ENCODE data around the gene KREMEN2. TPM values are rescaled to one million over a fixed set of nuclear protein-coding genes. Genes with fewer than 3 reads are reported as not detected.

The KREMEN2 gene
- total and polyA plus RNA-seq, 9 of the 15 experiments (the other 6 are each of a cell fraction or from before 2014, with no cell fraction given), result 0.04 to 7.7 (median 1.5) TPM; not detected in 1

DNA sequence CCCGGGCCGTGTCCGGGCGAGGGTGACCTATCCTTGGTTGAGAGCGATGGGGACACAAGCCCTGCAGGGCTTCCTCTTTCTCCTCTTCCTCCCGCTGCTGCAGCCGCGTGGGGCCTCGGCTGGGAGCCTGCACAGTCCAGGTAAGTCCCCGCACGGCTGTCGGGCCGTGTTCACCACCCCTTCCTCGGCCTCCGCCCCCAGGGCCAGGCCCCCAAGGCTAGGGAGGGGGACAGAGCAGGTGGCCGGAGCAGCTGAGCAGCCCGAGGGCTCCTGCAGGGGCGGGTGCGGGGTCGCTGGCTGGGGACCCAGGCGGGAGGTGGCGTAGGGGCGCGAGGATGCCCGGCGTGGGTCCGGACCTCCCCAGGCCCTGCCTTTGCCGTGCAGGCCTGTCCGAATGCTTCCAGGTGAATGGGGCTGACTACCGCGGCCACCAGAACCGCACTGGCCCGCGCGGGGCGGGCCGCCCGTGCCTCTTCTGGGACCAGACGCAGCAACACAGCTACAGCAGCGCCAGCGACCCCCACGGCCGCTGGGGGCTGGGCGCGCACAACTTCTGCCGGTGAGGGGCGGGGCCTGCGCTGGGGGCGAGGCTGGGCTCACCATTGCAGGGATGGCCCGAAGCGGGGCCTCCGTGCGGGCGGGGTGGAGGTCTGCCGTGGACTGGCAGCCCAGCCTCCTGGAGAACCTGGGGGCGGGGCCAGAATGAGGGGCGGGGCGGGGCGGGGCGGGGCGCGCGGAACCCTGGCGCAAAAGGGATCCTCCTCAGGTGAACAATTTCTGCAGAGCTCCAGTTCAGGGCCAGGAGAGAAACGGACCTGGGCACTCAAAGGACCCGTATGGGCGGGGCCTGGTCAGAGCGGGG lies 631 bp downstream of the KREMEN2 start:
- peak overlapping the region; percentile 83; the same call in 1 of the 3 replicates for H3K27ac ChIP-seq (ENCODE audit: extremely low read depth, low read depth, low read length)
- TSS peak; percentile 69 for BruUV-seq (replicated peaks)
- TF ChIP-seq PKNOX1 (IDR thresholded peaks at IDR 0.05), result peak; percentile 37; the same call in 1 of the 2 replicates
- no peak for TF ChIP-seq ZNF592 (IDR thresholded peaks at IDR 0.05)
- TF ChIP-seq SP1 (CRISPR knock-in tag; IDR thresholded peaks at IDR 0.05), result peak; percentile 28; the same call in 1 of the 2 replicates
- TF ChIP-seq NCOA4 (IDR thresholded peaks at IDR 0.05; ENCODE audit: partially characterized antibody), result no peak
- TF ChIP-seq CTBP1 (IDR thresholded peaks at IDR 0.05; ENCODE audit: borderline replicate concordance), result no peak
- no peak for TF ChIP-seq CLOCK (CRISPR knock-in tag; IDR thresholded peaks at IDR 0.05; ENCODE audit: borderline replicate concordance)
- TF ChIP-seq ZBTB11 (CRISPR knock-in tag; IDR thresholded peaks at IDR 0.05), result 0 out of 6 replicates have a peak, but pooled peaks of 1 of the 3 experiments have one; percentile 21

More for the DNA sequence above, 631 bp downstream of the KREMEN2 start:
- intact Hi-C loops (cut with micrococcal nuclease) (loop anchor here (10.0 kb wide), 1 partner anchor 60 kb away; the partner anchor contains the start of genes HCFC1R1, THOC6 and TNFRSF12A), in situ Hi-C loops (cut with MboI) (no loop called here)
- ChIA-PET POLR2A (interaction anchor here (0.6 to 1.6 kb wide), 9 partner anchors 7 to 212 kb away, joined by 3 to 8 read pairs (median 3); partner anchors contain the start of genes PKMYT1 and SRRM2), CTCF (ENCODE audit: low intra/inter-chr PET ratio) (no interaction called here)
- H3K4me3 ChIP-seq, result peak overlapping the region; percentile 53
- peak; percentile 29 for FAIRE-seq
- H3K9ac ChIP-seq (ENCODE audit: insufficient read depth in 1 of 2, low read depth in 2 of 2, low read length in 2 of 2), result peak overlapping the region; percentile 69 to 96; a peak in 3 of 4 replicates
- H3K27me3 ChIP-seq (ENCODE audit: control insufficient read depth in 2 of 2, insufficient read depth in 2 of 2, low read length in 2 of 2), result no peaks in the 10 kb centered on the region
- H4K20me1 ChIP-seq (replicated peaks; ENCODE audit: control insufficient read depth, insufficient read depth, low read length), result no peaks in the 10 kb centered on the region
- H3K9me1 ChIP-seq (ENCODE audit: control insufficient read depth, insufficient read depth, low read length), result no peaks in the 10 kb centered on the region
- H3K4me2 ChIP-seq (ENCODE audit: insufficient read depth, low read length), result peak overlapping the region; percentile 71
- peak; percentile 87 to 96 (median 90) for DNase-seq (ENCODE audit: extremely low read depth in 1 of 4, low spot score in 3 of 4)
- peak overlapping the region; percentile 87 for H2AFZ ChIP-seq (ENCODE audit: low read depth, low read length)
- peaks cover 4% of the 10 kb centered on the region for H3K79me2 ChIP-seq (ENCODE audit: control insufficient read depth, insufficient read depth, low read length)
- under 1% methylated on average over 48 of the region's 68 CpGs for WGBS (ENCODE audit: insufficient coverage, low coverage, missing lambda C conversion rate)
- H3K36me3 ChIP-seq (ENCODE audit: control insufficient read depth, insufficient read depth, low read length), result peaks cover 3% of the 10 kb centered on the region; the same call in 1 of the 3 replicates
- H3K4me1 ChIP-seq (replicated peaks in 1 of 2; ENCODE audit: control insufficient read depth in 2 of 2, insufficient read depth in 2 of 2, low read length in 2 of 2), result peaks cover 8 to 86% of the 10 kb centered on the region in 2 experiments
- no peaks in the 10 kb centered on the region for H3K9me3 ChIP-seq (replicated peaks; ENCODE audit: control insufficient read depth, insufficient read depth, low read depth, low read length)
- peak; percentile 71 for ATAC-seq

Data from K562 (cell line).